RWPE2 (cell line): ENCODE results near the gene SP110.

Experiments
- ATAC-seq: fragments of 200-7000 bp; cut with Tn5 transposase; 3 replicates; pipeline ENCODE4 v1.9.1; 2021; ENCODE audit warnings: low read depth
- DNase-seq: peaks from one replicate; pipeline ENCODE4 v3.0.0-alpha.2; 2020; ENCODE audit warnings: low spot score
- H3K27ac ChIP-seq: fragments of 450-650 bp; 2 replicates; pipeline ENCODE4 v1.5.1; 2017; ENCODE audit warnings: mild to moderate bottlenecking; ENCODE audit not compliant: poor library complexity, severe bottlenecking
- H3K27me3 ChIP-seq: fragments of 250-450 bp; sonication (Bioruptor Pico); 2 replicates; pipeline ENCODE4 v1.5.1; 2021; ENCODE audit warnings: mild to moderate bottlenecking, moderate library complexity; ENCODE audit not compliant: insufficient read depth, poor library complexity, severe bottlenecking
- H3K36me3 ChIP-seq: fragments of 250-450 bp; sonication (Bioruptor Pico); 2 replicates; pipeline ENCODE4 v1.5.1; 2020; ENCODE audit warnings: low read depth, mild to moderate bottlenecking, moderate library complexity
- H3K4me1 ChIP-seq: fragments of 250-450 bp; sonication (Bioruptor Pico); 2 replicates; pipeline ENCODE4 v1.5.1; 2021; ENCODE audit warnings: mild to moderate bottlenecking, moderate library complexity; ENCODE audit not compliant: insufficient read depth, poor library complexity, severe bottlenecking
- H3K4me3 ChIP-seq: fragments of 250-450 bp; sonication (Bioruptor Pico); 2 replicates; pipeline ENCODE4 v1.5.1; 2021; ENCODE audit warnings: mild to moderate bottlenecking, moderate library complexity; ENCODE audit not compliant: severe bottlenecking
- H3K9me3 ChIP-seq: fragments of 250-450 bp; sonication (Bioruptor Pico); 2 replicates; pipeline ENCODE4 v1.5.1; 2021; ENCODE audit warnings: mild to moderate bottlenecking, moderate library complexity; ENCODE audit not compliant: severe bottlenecking
- CTCF ChIP-seq: fragments of 450-650 bp; IDR thresholded peaks from one replicate; pipeline ENCODE4 v1.5.1; 2017; ENCODE audit warnings: mild to moderate bottlenecking, moderate library complexity; ENCODE audit not compliant: poor library complexity, severe bottlenecking

The SP110 gene

GRCh38 chr2:230179907-230180306 is 39.9 kb downstream of the SP110 start:
- no peaks in the 10 kb centered on the region for H3K27me3 ChIP-seq
- H3K4me3 ChIP-seq: no peak overlapping the region
- H3K4me1 ChIP-seq: no peaks in the 10 kb centered on the region
- DNase-seq (no peak), ATAC-seq (no peak)
- no peaks in the 10 kb centered on the region for H3K9me3 ChIP-seq
- H3K27ac ChIP-seq: no peak overlapping the region
- TF ChIP-seq CTCF: no peak
- H3K36me3 ChIP-seq: no peaks in the 10 kb centered on the region; the same call in 1 of the 2 replicates

- no peak for TF ChIP-seq CTCF
- H3K36me3 ChIP-seq: no peaks in the 10 kb centered on the region; the same call in 1 of the 2 replicates
- no peak for DNase-seq
- ATAC-seq: no peak
- H3K4me1 ChIP-seq: no peaks in the 10 kb centered on the region
- H3K9me3 ChIP-seq: no peaks in the 10 kb centered on the region
- no peak overlapping the region for H3K4me3 ChIP-seq
- no peaks in the 10 kb centered on the region for H3K27me3 ChIP-seq
- H3K27ac ChIP-seq: no peak overlapping the region
Observed at GRCh38 chr2:230178546-230179485, 41.0 kb downstream of the SP110 start.

GRCh38 chr2:230176996-230177395 is 42.8 kb downstream of the SP110 start:
- Histone ChIP-seq H3K9me3 (no peaks in the 10 kb centered on the region), H3K27ac (no peak overlapping the region), H3K27me3 (no peaks in the 10 kb centered on the region)

GRCh38 chr2:230174466-230174865 is 45.3 kb downstream of the SP110 start:
- H3K4me1 ChIP-seq: no peaks in the 10 kb centered on the region
- no peaks in the 10 kb centered on the region for H3K27me3 ChIP-seq
- H3K4me3 ChIP-seq: no peak overlapping the region
- no peak overlapping the region for H3K27ac ChIP-seq
- no peak for TF ChIP-seq CTCF
- no peaks in the 10 kb centered on the region for H3K9me3 ChIP-seq
- ATAC-seq (no peak), DNase-seq (no peak)
- H3K36me3 ChIP-seq: no peaks in the 10 kb centered on the region; the same call in 1 of the 2 replicates

More at GRCh38 chr2:230176996-230177395, 42.8 kb downstream of the SP110 start:
- no peak overlapping the region for H3K4me3 ChIP-seq
- DNase-seq (no peak), ATAC-seq (no peak)
- H3K4me1 ChIP-seq: no peaks in the 10 kb centered on the region
- TF ChIP-seq CTCF: no peak
- H3K36me3 ChIP-seq: no peaks in the 10 kb centered on the region; the same call in 1 of the 2 replicates

- Histone ChIP-seq H3K4me3 (no peak overlapping the region), H3K9me3 (no peaks in the 10 kb centered on the region), H3K27ac (no peak overlapping the region), H3K27me3 (no peaks in the 10 kb centered on the region), H3K4me1 (no peaks in the 10 kb centered on the region), H3K36me3 (no peaks in the 10 kb centered on the region; the same call in 1 of the 2 replicates)
- TF ChIP-seq CTCF: no peak
- DNase-seq (no peak), ATAC-seq (no peak)
Observed at GRCh38 chr2:230172852-230173251, 46.9 kb downstream of the SP110 start.
